ENCODE results near the gene SARDH.
A peak's percentile ranks its signal among the peaks of the same experiment; 100 is the strongest.

Gene SARDH

GRCh38 chr9:133715866-133716563 lies 22.1 kb downstream of the SARDH start:
- DNase-seq (ENCODE audit: low spot score), result peak; percentile 74

GRCh38 chr9:133715295-133715865 lies 22.8 kb downstream of the SARDH start:
- DNase-seq (ENCODE audit: low spot score), result peak; percentile 70

GRCh38 chr9:133714606-133715294 lies 23.4 kb downstream of the SARDH start:
- peak; percentile 81 for DNase-seq (ENCODE audit: low spot score)

- DNase-seq (ENCODE audit: low spot score), result no peak
Measured at GRCh38 chr9:133713960-133714495, 24.1 kb downstream of the SARDH start.

- DNase-seq (ENCODE audit: low spot score), result no peak
Measured at GRCh38 chr9:133713150-133713959, 24.8 kb downstream of the SARDH start.

- DNase-seq (ENCODE audit: low spot score), result no peak
Measured at GRCh38 chr9:133712221-133713100, 25.7 kb downstream of the SARDH start.

GRCh38 chr9:133711428-133712220 lies 26.5 kb downstream of the SARDH start:
- peak; percentile 96 for DNase-seq (ENCODE audit: low spot score)

- no peak for DNase-seq (ENCODE audit: low spot score)
Measured at GRCh38 chr9:133710661-133711427, 27.3 kb downstream of the SARDH start.

- no peak for DNase-seq (ENCODE audit: low spot score)
Measured at GRCh38 chr9:133709691-133710571, 28.2 kb downstream of the SARDH start.

- no peak for DNase-seq (ENCODE audit: low spot score)
Measured at GRCh38 chr9:133709015-133709611, 29.0 kb downstream of the SARDH start.

GRCh38 chr9:133708246-133709014 lies 29.7 kb downstream of the SARDH start:
- no peak for DNase-seq (ENCODE audit: low spot score)

GRCh38 chr9:133707763-133708245 lies 30.3 kb downstream of the SARDH start:
- no peak for DNase-seq (ENCODE audit: low spot score)

- peak; percentile 84 for DNase-seq (ENCODE audit: low spot score)
Measured at GRCh38 chr9:133707065-133707762, 30.9 kb downstream of the SARDH start.

- DNase-seq (ENCODE audit: low spot score), result no peak
Measured at GRCh38 chr9:133706307-133707050, 31.7 kb downstream of the SARDH start.

- no peak for DNase-seq (ENCODE audit: low spot score)
Measured at GRCh38 chr9:133705576-133705975, 32.6 kb downstream of the SARDH start.

- no peak for DNase-seq (ENCODE audit: low spot score)
Measured at GRCh38 chr9:133704711-133705181, 33.4 kb downstream of the SARDH start.
